Loucy (cell line): ENCODE results near the gene NUS1.

Experiments used
- EZH2phosphoT487 ChIP-seq: fragments of 200-600 bp; IDR thresholded peaks from 2 replicates; pipeline ENCODE4 v1.6.1; 2018; ENCODE audit warnings: antibody characterized with exemption, mild to moderate bottlenecking, moderate library complexity, borderline replicate concordance
- TF ChIP-seq, protein P1 (sequence below): fragments of 200-600 bp; sonication (generic); conservative IDR thresholded peaks from 2 replicates; pipeline ENCODE4 v1.5.1; 2014; ENCODE audit warnings: mild to moderate bottlenecking, antibody characterized with exemption, low read length

DNA sequence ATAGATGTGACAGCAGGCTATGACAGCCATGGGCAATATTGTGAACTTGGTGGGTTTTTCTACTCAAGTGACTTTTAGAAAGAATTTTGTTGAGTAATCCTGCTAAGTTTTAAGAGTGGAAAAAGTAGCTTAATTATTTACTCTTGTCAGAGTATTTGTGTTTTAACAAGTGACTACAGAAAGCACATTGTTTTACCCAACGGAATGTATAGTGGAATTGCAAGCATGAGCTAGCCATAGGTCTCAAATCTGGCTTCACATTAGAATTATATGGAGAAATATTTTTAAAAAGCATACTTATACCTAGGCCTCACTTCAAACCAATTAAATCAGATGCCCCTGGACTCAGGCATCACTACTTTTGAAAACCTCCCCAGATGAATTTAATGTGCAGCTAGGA lies 37.5 kb upstream of the NUS1 start:
- TF ChIP-seq, protein P1, sequence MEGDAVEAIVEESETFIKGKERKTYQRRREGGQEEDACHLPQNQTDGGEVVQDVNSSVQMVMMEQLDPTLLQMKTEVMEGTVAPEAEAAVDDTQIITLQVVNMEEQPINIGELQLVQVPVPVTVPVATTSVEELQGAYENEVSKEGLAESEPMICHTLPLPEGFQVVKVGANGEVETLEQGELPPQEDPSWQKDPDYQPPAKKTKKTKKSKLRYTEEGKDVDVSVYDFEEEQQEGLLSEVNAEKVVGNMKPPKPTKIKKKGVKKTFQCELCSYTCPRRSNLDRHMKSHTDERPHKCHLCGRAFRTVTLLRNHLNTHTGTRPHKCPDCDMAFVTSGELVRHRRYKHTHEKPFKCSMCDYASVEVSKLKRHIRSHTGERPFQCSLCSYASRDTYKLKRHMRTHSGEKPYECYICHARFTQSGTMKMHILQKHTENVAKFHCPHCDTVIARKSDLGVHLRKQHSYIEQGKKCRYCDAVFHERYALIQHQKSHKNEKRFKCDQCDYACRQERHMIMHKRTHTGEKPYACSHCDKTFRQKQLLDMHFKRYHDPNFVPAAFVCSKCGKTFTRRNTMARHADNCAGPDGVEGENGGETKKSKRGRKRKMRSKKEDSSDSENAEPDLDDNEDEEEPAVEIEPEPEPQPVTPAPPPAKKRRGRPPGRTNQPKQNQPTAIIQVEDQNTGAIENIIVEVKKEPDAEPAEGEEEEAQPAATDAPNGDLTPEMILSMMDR, result no peak
- TF ChIP-seq EZH2phosphoT487, result no peak
